GM12874 (cell line): ENCODE measurements around the gene RFX2.

Source experiments
- CTCF ChIP-seq: IDR thresholded peaks from 2 replicates; pipeline ENCODE4 v1.5.1; 2011; ENCODE audit warnings: low read depth, mild to moderate bottlenecking, control low read depth, low read length, moderate library complexity; ENCODE audit not compliant: insufficient read depth

The RFX2 gene

DNA sequence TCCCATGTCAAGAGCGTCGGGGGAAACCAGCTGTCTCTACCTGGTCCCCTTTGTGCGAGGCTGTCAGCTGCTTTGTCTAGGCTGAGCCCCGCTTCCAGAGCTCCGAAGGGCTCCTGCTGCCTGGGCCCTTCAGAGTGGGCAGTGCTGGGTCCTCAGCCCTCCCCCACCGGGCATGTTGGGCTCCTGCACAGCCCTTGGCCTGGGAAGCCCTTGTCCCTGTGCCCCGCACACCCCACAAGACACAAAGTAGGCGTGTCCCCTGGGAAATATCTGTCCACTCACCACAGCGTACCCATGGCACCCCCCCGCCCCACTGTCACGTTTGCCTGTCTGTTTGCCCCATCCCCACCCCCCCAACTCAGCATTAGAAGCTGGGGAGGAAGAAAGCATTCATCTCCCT lies 92.7 kb downstream of the RFX2 start:
- TF ChIP-seq CTCF = no peak

- no peak for TF ChIP-seq CTCF
Measured at GRCh38 chr19:6015841-6016545, 94.3 kb downstream of the RFX2 start.

DNA sequence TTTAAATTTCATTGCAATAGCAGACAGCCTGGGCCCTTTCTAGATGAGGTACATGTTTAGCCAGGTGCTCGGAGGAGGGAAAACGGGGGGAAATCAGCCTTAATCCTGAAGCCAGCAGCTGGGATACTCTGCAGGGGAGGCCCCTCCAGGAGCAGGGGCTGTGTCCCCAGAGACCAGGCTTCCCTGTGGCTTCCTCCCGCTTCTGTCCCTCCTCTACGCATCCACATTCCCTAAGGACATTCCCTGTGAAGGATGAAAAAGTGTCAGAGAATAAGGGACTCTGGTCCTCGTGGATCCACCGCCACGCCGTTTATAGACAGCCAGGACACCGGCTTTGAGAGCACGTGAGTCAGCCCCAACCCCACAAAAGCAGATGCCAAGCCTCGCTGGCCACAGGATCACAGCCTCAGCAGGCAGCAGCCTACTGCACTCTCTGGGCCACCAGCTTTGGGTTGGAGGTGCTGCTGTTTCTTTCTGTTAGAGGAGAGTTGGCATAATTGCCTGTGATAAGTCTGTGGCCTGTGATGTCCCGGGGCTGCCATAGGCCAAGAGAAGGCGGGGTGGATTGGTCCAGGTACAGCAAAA lies 95.7 kb downstream of the RFX2 start:
- TF ChIP-seq CTCF = no peak

GRCh38 chr19:6012426-6013170 lies 97.7 kb downstream of the RFX2 start:
- no peak for TF ChIP-seq CTCF

GRCh38 chr19:6011794-6012193 lies 98.5 kb downstream of the RFX2 start:
- TF ChIP-seq CTCF = no peak

GRCh38 chr19:6011206-6011605 lies 99.1 kb downstream of the RFX2 start:
- TF ChIP-seq CTCF = no peak

DNA sequence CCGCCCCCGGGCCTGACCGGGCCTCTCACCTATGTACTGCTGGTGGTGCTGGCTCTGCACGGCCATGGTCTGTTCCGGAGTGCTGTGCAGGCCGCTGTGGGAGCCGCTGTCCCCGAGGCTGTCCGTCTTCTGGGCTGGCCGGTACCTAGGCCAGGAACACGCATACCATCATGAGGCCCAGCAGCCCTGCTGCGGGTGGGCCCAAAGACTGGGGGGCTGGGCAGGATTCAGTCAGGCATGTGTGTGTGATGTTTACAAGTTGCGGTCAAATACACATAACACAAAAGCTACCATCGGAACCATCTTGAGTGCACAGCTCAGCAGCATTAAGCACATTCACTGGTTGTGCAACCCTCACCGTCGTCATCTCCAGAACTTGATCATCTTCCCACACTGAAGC lies 100.2 kb downstream of the RFX2 start:
- TF ChIP-seq CTCF = no peak
